B cell (primary cell): Measurements from ENCODE around the gene GPR137B. TPM values are rescaled to one million over a fixed set of nuclear protein-coding genes. Genes with fewer than 3 reads are reported as not detected.
"Not testable (repeated sequence)": the region's sequence is repeated elsewhere in the genome, so short reads cannot be mapped to it uniquely, and the experiment has no call there.

Experiments used
- ATAC-seq: fragments of 200-7000 bp; cut with Tn5 transposase; one replicate; pipeline ENCODE4 v1.10.0; 2021; ENCODE audit warnings: low read depth, mild to moderate bottlenecking, moderate number of reproducible peaks, moderate library complexity
- CTCF ChIA-PET: fragments of 350-600 bp; sonication (Branson Sonifier 250); formaldehyde crosslinking; loops from one replicate; lab custom pipeline; 2021; ENCODE audit warnings: antibody characterized with exemption, inconsistent platforms; lab: Charles Lee
- POLR2A ChIA-PET: fragments of 350-600 bp; sonication (Branson Sonifier 250); formaldehyde crosslinking; loops from one replicate; lab custom pipeline; 2021; ENCODE audit warnings: antibody characterized with exemption; lab: Charles Lee
- DNase-seq: peaks from one replicate; pipeline ENCODE4 v3.0.0; 2013
- H2AFZ ChIP-seq: 2 replicates; pipeline ENCODE4 v1.6.1; 2012; ENCODE audit warnings: mild to moderate bottlenecking, low read depth, low read length; ENCODE audit not compliant: insufficient read depth, poor library complexity, severe bottlenecking
- H3K27ac ChIP-seq, 2 donors: 1 replicate in 1 of 2; 2 replicates in 1 of 2; pipeline ENCODE4 v1.5.1; 2012 to 2013; ENCODE audit warnings: low read length in 2 of 2, mild to moderate bottlenecking in 2 of 2, moderate library complexity in 1 of 2
- H3K27me3 ChIP-seq, 4 experiments: fragments of 200-600 bp in 1 of 4; sonication (generic) in 1 of 4; replicated peaks in 1 of 4; 1 replicate in 2 of 4; 2 replicates in 2 of 4; pipeline versions ENCODE4 v1.6.1 to v1.7.0; 2013 to 2016; ENCODE audit warnings: low read length in 3 of 4, mild to moderate bottlenecking in 2 of 4, mixed read lengths in 1 of 4, moderate library complexity in 1 of 4; ENCODE audit not compliant: insufficient read depth in 4 of 4, control insufficient read depth in 3 of 4; ENCODE audit errors: control extremely low read depth in 1 of 4
- H3K36me3 ChIP-seq, 2 experiments: replicated peaks in 1 of 2; 1 replicate in 1 of 2; 2 replicates in 1 of 2; pipeline versions ENCODE4 v1.6.1 to v1.7.1; 2013; ENCODE audit warnings: low read length in 1 of 2; ENCODE audit not compliant: insufficient read depth in 2 of 2, control insufficient read depth in 1 of 2; ENCODE audit errors: control extremely low read depth in 1 of 2, extremely low read depth in 1 of 2
- H3K4me1 ChIP-seq, 2 donors: fragments of 200-600 bp in 1 of 2; sonication (generic) in 1 of 2; 1 replicate in 1 of 2; 2 replicates in 1 of 2; pipeline versions ENCODE4 v1.5.1 to v1.6.1; 2013 to 2017; ENCODE audit warnings: low read length in 2 of 2; ENCODE audit not compliant: control insufficient read depth in 2 of 2, insufficient read depth in 2 of 2
- H3K4me2 ChIP-seq: replicated peaks from 2 replicates; pipeline ENCODE3; 2012; ENCODE audit warnings: mild to moderate bottlenecking, low read depth, low read length; ENCODE audit not compliant: poor library complexity, severe bottlenecking
- H3K4me3 ChIP-seq, 5 experiments: fragments of 200-600 bp in 1 of 5; sonication (generic) in 1 of 5; 1 replicate in 3 of 5; 2 replicates in 2 of 5; pipeline versions ENCODE4 v1.5.1 to v1.7.0; 2011 to 2016; ENCODE audit warnings: low read length in 4 of 5, mild to moderate bottlenecking in 4 of 5, low read depth in 2 of 5, control low read depth in 1 of 5, moderate library complexity in 1 of 5; ENCODE audit not compliant: insufficient read depth in 1 of 5; ENCODE audit errors: control extremely low read depth in 1 of 5, extremely low read depth in 1 of 5
- H3K79me2 ChIP-seq: fragments of 200-600 bp; sonication (generic); one replicate; pipeline ENCODE4 v1.6.0; 2016; ENCODE audit warnings: low read length; ENCODE audit not compliant: control insufficient read depth, insufficient read depth
- H3K9ac ChIP-seq: fragments of 200-600 bp; sonication (generic); 2 replicates; pipeline ENCODE4 v1.6.1; 2017; ENCODE audit warnings: mild to moderate bottlenecking, low read length, moderate library complexity
- H3K9me3 ChIP-seq, 3 donors: one replicate each; pipeline versions ENCODE4 v1.6.1 to v1.7.1; 2013; ENCODE audit warnings: low read length in 2 of 3; ENCODE audit not compliant: control insufficient read depth in 2 of 3, insufficient read depth in 1 of 3; ENCODE audit errors: control extremely low read depth in 1 of 3
- H4K20me1 ChIP-seq: 2 replicates; pipeline ENCODE4 v1.6.0; 2012; ENCODE audit warnings: mild to moderate bottlenecking, low read length; ENCODE audit not compliant: insufficient read depth, control insufficient read depth, poor library complexity, severe bottlenecking
- H3K27ac Mint-ChIP-seq: one replicate; pipeline ENCODE4 v1.8.0; 2021; ENCODE audit warnings: mixed read lengths
- H3K27me3 Mint-ChIP-seq: one replicate; pipeline ENCODE4 v1.8.0; 2021; ENCODE audit warnings: mixed read lengths
- H3K4me1 Mint-ChIP-seq: one replicate; pipeline ENCODE4 v1.8.0; 2021; ENCODE audit warnings: mixed read lengths
- H3K4me3 Mint-ChIP-seq: one replicate; pipeline ENCODE4 v1.8.0; 2021; ENCODE audit warnings: mixed read lengths
- H3K9me3 Mint-ChIP-seq: one replicate; pipeline ENCODE4 v1.8.0; 2022; ENCODE audit warnings: mixed read lengths; ENCODE audit not compliant: insufficient read depth
- CTCF ChIP-seq: fragments of 200-600 bp; IDR thresholded peaks from one replicate; pipeline ENCODE4 v1.8.0; 2022; ENCODE audit warnings: antibody characterized with exemption, mild to moderate bottlenecking
- EZH2 ChIP-seq: IDR thresholded peaks from 2 replicates; pipeline ENCODE4 v1.6.1; 2012; ENCODE audit warnings: borderline replicate concordance, low read depth, mild to moderate bottlenecking, moderate library complexity, low read length; ENCODE audit not compliant: insufficient read depth, poor library complexity, severe bottlenecking
- WGBS: methylation state at CpG from one replicate; pipeline ENCODE4 v1.1.5; 2013; ENCODE audit warnings: missing lambda C conversion rate; ENCODE audit not compliant: insufficient coverage; 5-methylcytosine and 5-hydroxymethylcytosine counted together
- intact Hi-C: fragments of 100-400 bp; cut with micrococcal nuclease; formaldehyde crosslinking; loops from one replicate; pipeline ENCODE4 v1.10.0; 2022
- polyA plus RNA-seq: library from polyadenylated mRNA; depleted of rRNA; stranded (reverse); fragments of >200 nt; gene quantifications from 2 replicates; pipeline ENCODE4 v1.2.3, GENCODE V29; 2012
- total RNA-seq, 2 donors: library from RNA; stranded (reverse); fragments of 120-200 nt in 1 of 2; gene quantifications; 1 replicate in 1 of 2; 2 replicates in 1 of 2; pipeline versions ENCODE4 v1.2.3 to v1.2.4, GENCODE V29; 2013 to 2022

GPR137B gene
- total and polyA plus RNA-seq, 2 donors (not counting 1 experiment from before 2014, with no cell fraction given), result 1.5 to 11.8 TPM

DNA sequence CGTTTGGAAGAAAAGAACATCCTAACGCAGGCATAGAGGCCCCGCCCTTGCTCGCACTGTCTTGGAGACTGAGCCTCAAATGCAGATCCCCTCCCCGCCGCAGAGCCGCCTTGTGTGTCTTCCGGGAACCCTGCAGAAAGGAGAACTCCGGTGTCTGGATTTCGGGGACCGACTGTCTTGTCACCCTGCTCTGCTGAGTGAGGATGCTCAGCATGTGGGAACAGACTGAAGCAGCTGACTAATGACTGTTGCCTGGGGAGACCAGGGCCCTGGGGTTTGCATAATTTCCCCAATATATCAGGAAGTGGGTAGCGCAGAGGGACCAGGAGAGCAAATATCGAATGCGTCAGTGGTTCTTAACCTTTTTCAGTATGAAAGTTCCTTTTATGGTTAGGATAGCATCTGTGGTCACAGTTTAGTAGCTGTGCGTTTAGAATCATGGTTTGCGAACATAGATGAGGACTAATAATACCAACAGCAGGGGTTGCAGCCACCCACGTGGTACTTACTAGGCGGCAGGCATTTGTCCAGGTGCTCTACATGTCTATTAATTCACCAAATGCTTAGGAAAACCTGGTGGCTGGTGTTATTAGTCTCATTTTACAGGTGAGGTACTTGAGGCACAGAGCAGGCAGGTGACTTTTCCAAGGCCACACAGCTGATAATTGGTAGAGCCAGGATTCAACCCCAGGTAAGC lies 14.3 kb downstream of the GPR137B start:
- H3K27ac Mint-ChIP-seq, result peak overlapping the region; percentile 84
- Histone ChIP-seq H4K20me1 (peaks cover 6% of the 10 kb centered on the region), H3K9ac (no peak overlapping the region), H3K4me2 (peak overlapping the region; percentile 35), H3K4me3 (no peak overlapping the region), H3K36me3 (no peaks in the 10 kb centered on the region), H3K4me1 (peaks cover 31 to 48% of the 10 kb centered on the region in 2 donors), H3K9me3 (peaks cover 1 to 63% (median 11%) of the 10 kb centered on the region in 3 donors), H3K79me2 (peaks cover 10% of the 10 kb centered on the region), H2AFZ (no peak overlapping the region), H3K27ac (no peak overlapping the region), H3K27me3 (peaks cover 0 to 36% (median 16%) of the 10 kb centered on the region in 4 experiments)
- H3K4me1 Mint-ChIP-seq, result peaks cover 59% of the 10 kb centered on the region
- 38% methylated on average over 18 of the region's 18 CpGs for WGBS
- peaks cover 29% of the 10 kb centered on the region for H3K27me3 Mint-ChIP-seq
- H3K9me3 Mint-ChIP-seq, result peaks cover 3% of the 10 kb centered on the region
- intact Hi-C loops, result loop anchor here (1.0 to 5.0 kb wide), 3 partner anchors 13 to 289 kb away; partner anchors contain the start of gene LYST
- H3K4me3 Mint-ChIP-seq, result peak overlapping the region; percentile 73
- POLR2A ChIA-PET, result interaction anchor here (0.5 to 1.3 kb wide), 2 partner anchors 14 to 129 kb away, joined by 4 to 5 read pairs; partner anchors contain the start of gene GPR137B
- ATAC-seq, result peak; percentile 89
- CTCF ChIA-PET, result interaction anchor here (1.5 to 2.2 kb wide), 2 partner anchors 9 to 14 kb away, joined by 6 to 7 read pairs; partner anchors contain the start of gene GPR137B
- TF ChIP-seq EZH2 (no peak), CTCF (no peak)
- DNase-seq, result peak; percentile 84

- H3K4me1 Mint-ChIP-seq, result peaks cover 62% of the 10 kb centered on the region
- H3K27ac Mint-ChIP-seq, POLR2A ChIA-PET, H3K9me3 Mint-ChIP-seq, H3K9ac ChIP-seq, H3K4me3 Mint-ChIP-seq, H3K4me2 ChIP-seq, ATAC-seq, H3K36me3 ChIP-seq, H3K4me3 ChIP-seq, DNase-seq, H3K79me2 ChIP-seq, H3K27ac ChIP-seq, H2AFZ ChIP-seq, H4K20me1 ChIP-seq: not testable (repeated sequence)
- Histone ChIP-seq H3K27me3 (peaks cover 0 to 36% (median 17%) of the 10 kb centered on the region in 4 experiments), H3K9me3 (peaks cover 1 to 73% (median 26%) of the 10 kb centered on the region in 3 donors), H3K4me1 (peaks cover 31 to 48% of the 10 kb centered on the region in 2 donors)
- 74% methylated on average over 7 of the region's 9 CpGs for WGBS
- H3K27me3 Mint-ChIP-seq, result peaks cover 31% of the 10 kb centered on the region
- intact Hi-C loops, result loop anchor here (5.0 kb wide), 1 partner anchor 291 kb away; the partner anchor contains the start of gene LYST
- CTCF ChIA-PET, result interaction anchor here (2.2 kb wide), 1 partner anchor 10 kb away, joined by 6 read pairs; no protein-coding TSS in a partner anchor
Measured at GRCh38 chr1:236158072-236158471, 15.7 kb downstream of the GPR137B start.
